HPDE6-E6E7 (cell line): Measurements from ENCODE around the gene TRIM25.

Experiments used
- DNase-seq: peaks from one replicate; pipeline ENCODE4 v3.0.0; 2011; ENCODE audit warnings: missing footprints; ENCODE audit errors: extremely low spot score

Gene TRIM25

GRCh38 chr17:56926270-56926669 is 12.4 kb upstream of the TRIM25 start:
- DNase-seq: no peak

DNA sequence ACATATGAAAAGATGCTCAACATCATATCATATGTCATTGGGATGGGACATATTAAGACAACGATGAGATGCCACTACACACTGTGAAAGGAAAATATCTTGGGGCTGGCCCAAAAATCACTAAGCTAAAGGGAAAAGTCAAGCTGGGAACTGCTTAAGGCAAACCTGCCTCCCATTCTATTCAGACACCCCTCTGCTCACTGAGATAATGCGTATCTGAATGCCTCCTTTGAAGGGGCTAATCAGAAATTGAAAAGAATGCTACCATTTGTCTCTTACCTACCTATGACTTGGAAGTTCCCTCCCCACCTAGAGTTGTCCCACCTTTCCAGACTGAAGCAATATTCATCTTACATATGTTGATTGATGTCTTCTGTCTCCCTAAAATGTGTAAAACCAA is 11.2 kb upstream of the TRIM25 start:
- DNase-seq: no peak

GRCh38 chr17:56919717-56920116 is 5.9 kb upstream of the TRIM25 start:
- DNase-seq: no peak

- DNase-seq: no peak
Observed at GRCh38 chr17:56918916-56919315, 5.1 kb upstream of the TRIM25 start.

GRCh38 chr17:56917559-56918296 is 3.9 kb upstream of the TRIM25 start:
- DNase-seq: no peak

DNA sequence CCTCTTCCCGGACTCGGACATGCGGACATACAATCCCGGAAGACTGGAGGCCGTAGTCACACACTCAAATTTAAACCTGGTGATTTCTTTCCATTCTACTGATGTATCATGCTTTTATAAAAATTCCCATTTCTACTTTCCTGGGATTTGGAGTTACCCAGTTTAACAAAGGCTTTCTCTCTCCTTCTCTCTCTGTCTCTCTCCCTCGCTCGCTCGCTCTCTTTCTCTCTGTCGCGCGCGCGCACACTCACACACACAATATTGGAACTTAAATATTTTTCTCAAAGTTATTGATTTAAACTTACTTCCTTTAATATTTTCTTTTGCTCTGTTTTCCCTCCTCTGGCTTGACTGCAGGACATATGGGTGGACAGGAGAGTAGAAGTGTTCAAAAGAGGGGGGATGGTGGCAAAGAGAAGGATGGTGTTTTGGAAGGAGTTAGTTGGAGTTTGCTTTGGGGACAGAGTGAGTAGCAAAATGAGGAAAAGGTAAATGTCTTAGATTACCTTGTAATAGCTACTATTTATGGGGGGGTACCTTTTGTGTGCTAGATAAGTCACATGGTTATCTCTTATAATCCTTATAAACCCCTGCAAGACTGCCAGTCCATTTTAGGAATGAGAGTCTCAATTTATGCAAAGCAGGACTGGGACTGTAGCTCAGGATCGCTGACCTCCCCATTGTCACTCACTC is 878 bp upstream of the TRIM25 start:
- no peak for DNase-seq

- no peak for DNase-seq
Observed at GRCh38 chr17:56913353-56913866, 439 bp downstream of the TRIM25 start.

GRCh38 chr17:56913000-56913311 is 893 bp downstream of the TRIM25 start:
- no peak for DNase-seq

DNA sequence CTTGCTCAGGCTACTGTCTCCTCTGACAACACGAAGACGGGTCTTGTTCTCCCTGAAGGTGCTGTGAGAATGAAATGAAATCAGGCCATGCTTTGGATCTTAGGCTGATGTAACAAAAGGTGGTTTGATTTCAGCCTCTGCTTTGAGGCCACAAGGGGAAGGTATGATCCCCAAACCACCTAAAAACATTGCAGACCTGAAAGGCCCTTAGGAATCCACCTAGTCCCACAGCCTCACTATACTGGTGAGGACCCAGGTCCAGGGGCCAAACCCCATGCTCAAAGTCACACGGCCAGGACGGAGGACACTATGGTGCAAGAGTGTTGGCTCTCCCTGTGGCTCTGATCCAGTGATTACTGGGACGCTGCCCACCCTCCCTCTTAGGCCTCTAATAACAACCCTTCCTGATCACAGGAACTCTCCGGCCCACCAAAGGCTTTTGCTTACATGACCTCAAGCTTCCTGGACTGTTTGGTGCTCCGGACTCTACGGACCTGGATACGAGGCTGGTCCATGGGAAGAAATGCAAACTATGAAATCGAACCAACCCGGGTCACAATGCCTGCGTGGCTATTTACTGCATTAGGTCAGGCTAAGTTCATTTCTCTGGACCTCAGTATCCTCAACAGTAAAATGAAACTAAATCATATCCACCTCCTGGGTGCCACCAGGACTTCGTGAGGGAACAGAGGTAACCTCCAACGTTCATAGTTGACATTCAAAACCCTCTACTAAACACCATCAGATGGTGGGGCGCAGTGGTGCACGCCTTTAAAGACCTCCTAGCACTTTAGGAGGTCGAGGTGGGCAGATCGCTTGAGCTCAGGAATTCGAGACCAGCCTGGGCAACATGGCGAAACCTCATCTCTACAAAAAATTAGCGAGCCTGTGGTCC is 1.5 kb downstream of the TRIM25 start:
- DNase-seq: no peak

- DNase-seq: no peak
Observed at GRCh38 chr17:56910509-56911235, 3.2 kb downstream of the TRIM25 start.

- no peak for DNase-seq
Observed at GRCh38 chr17:56909742-56910508, 3.9 kb downstream of the TRIM25 start.

DNA sequence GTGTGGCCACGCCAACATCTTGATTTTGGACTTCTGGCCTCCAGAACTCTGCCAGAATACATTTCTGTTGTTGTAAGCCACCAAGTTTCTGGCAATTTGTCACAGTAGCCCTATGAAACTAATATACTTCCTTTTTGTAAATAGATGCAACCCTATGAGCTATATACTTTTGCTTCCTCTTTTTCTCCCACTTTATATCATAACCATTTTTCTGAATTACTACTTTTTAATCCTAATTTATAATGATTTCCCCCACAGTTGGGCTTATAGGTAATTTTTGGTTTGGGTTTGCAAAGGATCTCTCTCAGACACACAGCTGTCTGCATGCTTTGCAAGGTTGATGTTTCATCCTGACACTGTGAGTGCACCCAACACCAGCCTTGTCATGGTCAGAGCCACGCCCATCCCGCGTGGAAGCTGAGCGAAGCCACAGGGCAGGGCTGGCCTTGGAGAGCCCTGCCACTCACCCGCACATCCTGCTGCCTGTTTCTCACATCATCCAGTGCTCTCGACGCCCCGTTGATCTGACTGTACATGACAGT is 5.8 kb downstream of the TRIM25 start:
- DNase-seq: no peak

DNA sequence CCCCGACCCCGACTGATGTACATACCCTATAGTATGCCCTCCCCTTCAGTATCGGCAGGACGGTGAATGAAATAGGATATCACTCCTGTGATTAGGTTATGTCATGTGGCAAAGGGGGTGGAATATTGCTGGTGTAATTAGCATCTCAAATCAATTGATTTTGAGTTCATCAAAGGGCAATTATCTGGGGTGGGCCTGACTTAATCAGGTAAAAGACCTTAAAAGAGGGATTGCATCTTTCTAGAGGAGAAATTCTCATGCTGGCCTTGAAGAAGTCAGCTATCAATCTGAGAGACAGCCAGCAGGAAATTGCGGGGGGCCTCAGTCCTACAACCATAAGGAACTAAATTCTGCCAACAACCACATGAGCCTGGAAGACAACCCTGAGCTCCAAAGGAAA is 10.3 kb downstream of the TRIM25 start:
- DNase-seq: no peak

DNA sequence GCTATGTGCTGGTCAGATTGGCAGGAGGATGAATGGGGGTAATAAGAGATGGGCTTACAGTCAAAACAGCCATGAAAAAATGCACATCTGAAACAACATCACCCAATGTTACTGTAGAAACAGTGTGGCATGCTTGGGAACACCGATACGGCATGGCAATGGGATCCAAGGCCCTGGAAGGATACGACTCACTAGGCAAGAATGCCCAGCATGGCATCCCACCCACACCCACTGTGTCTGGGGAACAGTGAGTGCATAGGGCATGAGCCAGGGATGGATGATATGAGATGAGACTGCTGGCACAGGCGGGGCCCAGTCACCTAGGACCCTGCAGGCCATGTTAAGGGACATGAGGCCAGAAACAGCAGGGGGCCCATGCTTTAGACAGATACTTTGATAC is 11.5 kb downstream of the TRIM25 start:
- DNase-seq: no peak

DNA sequence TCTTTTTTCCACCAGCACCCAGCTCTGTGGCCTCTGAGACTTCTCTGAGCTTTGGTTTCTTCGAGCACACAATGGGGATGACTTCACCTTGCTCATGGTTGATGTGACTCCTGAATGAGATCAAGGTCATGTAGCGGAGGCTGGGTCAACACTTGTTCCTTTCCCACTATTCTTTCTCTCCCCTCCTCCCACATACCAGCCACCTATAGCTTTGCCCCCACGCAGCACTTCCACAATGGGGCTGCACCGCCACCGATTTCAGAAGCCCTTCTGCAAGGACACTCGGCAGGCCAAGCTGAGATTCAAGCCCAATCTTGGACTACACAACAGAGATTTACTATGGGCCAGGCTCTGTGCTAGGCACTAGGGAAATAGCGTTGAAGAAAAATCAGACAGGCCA is 14.4 kb downstream of the TRIM25 start:
- no peak for DNase-seq

GRCh38 chr17:56898874-56899273 is 15.0 kb downstream of the TRIM25 start:
- DNase-seq: no peak

DNA sequence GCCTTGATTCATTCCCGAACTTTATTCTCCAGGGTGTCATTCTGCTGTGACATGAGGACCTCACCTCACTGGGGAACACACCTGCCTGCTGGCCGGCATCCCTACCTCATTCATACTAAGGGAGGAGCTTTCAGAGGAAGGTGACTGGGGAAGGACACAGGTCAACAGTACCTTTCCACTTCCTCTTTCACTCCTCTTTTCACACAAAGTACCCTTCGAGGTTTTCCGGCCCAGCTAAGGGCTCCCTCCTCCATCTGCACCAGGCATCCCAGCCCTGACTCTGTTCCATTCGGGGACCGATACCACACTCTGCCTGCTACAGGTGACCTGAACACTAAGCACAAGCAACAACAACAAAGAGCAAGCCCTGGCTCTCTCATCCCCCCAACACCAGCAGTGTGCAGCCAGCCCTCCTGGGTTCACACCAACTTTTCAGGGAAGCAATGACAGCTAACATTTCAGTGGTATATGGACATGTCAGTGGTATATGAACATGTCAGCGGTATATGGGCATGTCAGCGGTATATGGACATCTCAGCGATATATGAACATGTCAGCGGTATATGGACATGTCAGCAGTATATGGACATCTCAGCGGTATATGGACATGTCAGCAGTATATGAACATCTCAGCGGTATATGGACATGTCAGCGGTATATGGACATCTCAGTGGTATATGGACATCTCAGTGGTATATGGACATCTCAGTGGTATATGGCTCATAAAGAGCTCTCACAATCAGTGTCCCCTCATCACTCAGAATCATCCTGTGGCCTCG is 16.0 kb downstream of the TRIM25 start:
- DNase-seq: no peak

- no peak for DNase-seq
Observed at GRCh38 chr17:56896968-56897359, 16.9 kb downstream of the TRIM25 start.

- DNase-seq: no peak
Observed at GRCh38 chr17:56896217-56896967, 17.5 kb downstream of the TRIM25 start.
